Ovary (tissue), 9 donors: ENCODE data around the gene HPCAL4. TPM values are rescaled to one million over a fixed set of nuclear protein-coding genes. Genes with fewer than 3 reads are reported as not detected.

ENCODE experiments used
- polyA plus RNA-seq, 2 donors: library from polyadenylated mRNA; stranded (reverse); fragments of 200-250 nt in 1 of 2; fragments of 350-450 nt in 1 of 2; fragmentation: Illumina TruSeq in 1 of 2; extraction: RNeasy Lipid Tissue Mini Kit (QIAGEN cat#74804) in 1 of 2; gene quantifications; one replicate each; pipeline ENCODE4 v1.2.3, GENCODE V29; 2013 to 2014
- small RNA-seq: library from RNA; depleted of rRNA; stranded (forward); fragments of <200 nt; gene quantifications from one replicate; pipeline ENCODE3, GENCODE V24; 2016
- total RNA-seq, 7 donors: library from RNA; depleted of rRNA in 2 of 7; stranded (reverse); fragments of >200 nt in 2 of 7; fragmentation: NEBNext Ultra II Directional in 3 of 7; extraction: Animal tissue kit (Norgen Biotek cat#: 25700) in 3 of 7; gene quantifications; one replicate each; pipeline versions ENCODE4 v1.1.0 to v1.2.4, GENCODE V29; 2016 to 2023
- donor health status: DM: no; HTN: no; CAD: no; lungs with moderate emphysema.
- donor health status: DM: no; HTN: no; CAD: no.
- donor health status: Bipolar disorder and iron deficiency.
- donor health status: DM: yes; HTN: yes; CAD: no.
- donor health status: DM: no; HTN: no; CAD: no.
- donor health status: DM: yes; HTN: yes; CAD: no.

The HPCAL4 gene
- total and polyA plus RNA-seq, 9 donors = 0.88 to 11.1 (median 3.1) TPM

Small RNA genes within 50 kb of the gene (small RNA-seq; reads per million reads assigned to genes)
- gene RNU7-121P = not detected

Other genes starting within 250 kb of the HPCAL4 start
- gene BMP8A, start 199.8 kb downstream of the HPCAL4 start, total RNA-seq = 10 to 100 TPM in 2 of 7 donors, 1 to 10 TPM in 5; 1.4 to 11.0 (median 6.9) TPM
- gene BMP8A, start 199.8 kb downstream of the HPCAL4 start, polyA plus RNA-seq = 1 to 10 TPM in 1 of 2 donors, not detected in 1; 1.2 TPM
- 100 to 1,000 TPM; 139 to 345 (median 259) TPM for gene PABPC4, start 114.6 kb downstream of the HPCAL4 start, total RNA-seq
- 100 to 1,000 TPM; 127 to 316 TPM for gene PABPC4, start 114.6 kb downstream of the HPCAL4 start, polyA plus RNA-seq
- gene HEYL, start 51.8 kb downstream of the HPCAL4 start, total RNA-seq = 10 to 100 TPM in 5 of 7 donors, 1 to 10 TPM in 2; 1.8 to 27.2 (median 11.3) TPM
- 10 to 100 TPM in 1 of 2 donors, 1 to 10 TPM in 1; 9.0 to 20.1 TPM for gene HEYL, start 51.8 kb downstream of the HPCAL4 start, polyA plus RNA-seq
- gene NT5C1A, start 19.3 kb downstream of the HPCAL4 start, total RNA-seq = 1 to 10 TPM in 4 of 7 donors, under 1 TPM in 1, not detected in 2; 0.34 to 2.4 (median 1.7) TPM
- gene NT5C1A, start 19.3 kb downstream of the HPCAL4 start, polyA plus RNA-seq = under 1 TPM; 0.15 to 0.97 TPM
- 10 to 100 TPM; 30.9 to 66.2 (median 46.7) TPM for gene PPIE, start 47.4 kb upstream of the HPCAL4 start, total RNA-seq
- gene PPIE, start 47.4 kb upstream of the HPCAL4 start, polyA plus RNA-seq = 100 to 1,000 TPM in 1 of 2 donors, 10 to 100 TPM in 1; 53.3 to 103 TPM
- gene OXCT2, start 79.9 kb upstream of the HPCAL4 start, total RNA-seq = 1 to 10 TPM; 1.6 to 7.2 (median 3.4) TPM
- gene OXCT2, start 79.9 kb upstream of the HPCAL4 start, polyA plus RNA-seq = 1 to 10 TPM in 1 of 2 donors, under 1 TPM in 1; 0.20 to 1.1 TPM
- under 1 TPM in 6 of 7 donors, not detected in 1; 0.20 to 0.95 (median 0.38) TPM for gene BMP8B, start 97.4 kb upstream of the HPCAL4 start, total RNA-seq
- gene BMP8B, start 97.4 kb upstream of the HPCAL4 start, polyA plus RNA-seq = 1 to 10 TPM in 1 of 2 donors, under 1 TPM in 1; 0.16 to 1.4 TPM
- 10 to 100 TPM; 13.2 to 26.9 (median 20.7) TPM for gene TRIT1, start 192.1 kb upstream of the HPCAL4 start, total RNA-seq
- gene TRIT1, start 192.1 kb upstream of the HPCAL4 start, polyA plus RNA-seq = 10 to 100 TPM; 12.9 to 18.0 TPM
- 1 to 10 TPM in 3 of 7 donors, under 1 TPM in 3, not detected in 1; 0.24 to 4.8 (median 0.96) TPM for gene MYCL, start 210.5 kb upstream of the HPCAL4 start, total RNA-seq
- gene MYCL, start 210.5 kb upstream of the HPCAL4 start, polyA plus RNA-seq = 1 to 10 TPM in 1 of 2 donors, under 1 TPM in 1; 0.13 to 1.3 TPM